HG02852 (cell line): ENCODE results near the gene HLA-B.
"Not testable (repeated sequence)": the region's sequence is repeated elsewhere in the genome, so short reads cannot be mapped to it uniquely, and the experiment has no call there.

ENCODE experiments used
- ATAC-seq: cut with Tn5 transposase; IDR thresholded peaks from one replicate; pipeline ENCODE4 v1.9.1; 2021; ENCODE audit warnings: mild to moderate bottlenecking, moderate library complexity; ENCODE audit not compliant: unreplicated experiment

The HLA-B gene

GRCh38 chr6:31356946-31357466 is at the start of gene HLA-B:
Gene HLA-B, minus strand, starts transcription at chr6:31357179. Its CDS starts 21 bp downstream, at chr6:31357158.
- peak; percentile 72 for ATAC-seq

GRCh38 chr6:31405996-31406395 is 49.0 kb upstream of the HLA-B start:
- ATAC-seq = no peak

DNA sequence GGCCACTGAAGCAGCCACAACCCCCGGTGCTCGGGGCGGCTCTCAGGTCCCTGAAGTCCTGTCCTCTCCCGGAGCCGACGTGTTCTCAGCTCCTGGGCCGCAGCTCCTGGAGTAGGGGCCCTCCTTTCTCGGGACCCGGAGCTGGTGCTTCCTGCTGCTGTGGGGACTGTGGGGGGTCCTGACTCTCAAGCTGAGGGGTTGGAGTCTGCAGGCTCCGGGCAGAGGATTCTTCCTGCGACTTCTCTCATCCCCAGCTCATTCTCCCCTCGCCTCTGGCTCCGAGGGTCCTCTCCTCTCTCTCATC is 47.0 kb upstream of the HLA-B start:
- not testable (repeated sequence) for ATAC-seq

- peak; percentile 65 for ATAC-seq
Measured at GRCh38 chr6:31403283-31404060, 46.5 kb upstream of the HLA-B start, which contains the start of gene MICA. Gene MICA, plus strand, starts transcription at chr6:31403595. Its CDS starts 38 bp downstream, at chr6:31403633.

DNA sequence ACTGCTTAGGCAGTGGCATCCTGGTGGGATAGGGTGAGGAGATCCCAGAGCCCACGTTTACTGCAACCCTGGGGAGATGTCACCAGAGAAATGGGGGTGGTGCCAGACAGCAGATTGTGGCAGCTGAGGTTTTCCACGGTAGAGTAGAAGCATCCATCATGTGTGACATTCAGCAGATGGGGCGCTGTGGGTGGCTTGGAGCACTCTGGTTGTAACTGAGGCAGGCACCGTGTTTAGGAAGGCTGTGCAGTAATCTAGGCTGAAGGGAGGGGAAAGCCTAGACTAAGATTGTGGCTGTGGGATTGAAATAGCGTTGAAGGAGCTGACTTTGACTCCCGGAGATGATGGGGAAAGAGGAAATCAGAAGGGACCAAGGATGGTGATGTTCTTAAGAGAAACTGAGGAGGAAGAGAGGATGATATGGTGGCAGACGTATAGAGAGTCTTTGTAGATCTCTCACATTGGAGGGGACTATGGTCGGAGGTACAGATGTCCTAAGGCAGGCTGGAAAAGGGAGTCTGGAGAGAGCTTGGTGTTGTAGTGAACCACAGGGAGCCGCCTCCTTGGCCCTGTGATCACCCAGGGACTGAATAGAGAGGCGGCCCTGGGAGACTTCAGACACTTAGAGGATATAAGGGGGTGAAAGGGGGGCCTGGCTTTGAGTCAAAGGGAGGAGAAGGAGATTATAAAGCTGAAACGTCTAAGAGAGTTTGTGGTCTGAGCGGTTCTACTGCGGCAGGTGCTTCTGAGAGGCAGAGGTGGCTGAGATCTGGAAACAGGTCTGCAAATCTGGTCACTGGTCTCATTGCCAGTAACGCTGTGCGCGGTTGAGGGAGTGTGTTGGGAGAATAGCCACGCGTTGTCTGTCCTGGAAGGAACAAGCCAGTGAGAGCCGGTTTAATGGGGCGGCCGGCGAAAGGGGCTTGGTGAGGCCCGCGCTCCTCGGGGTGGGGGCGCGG is 45.6 kb upstream of the HLA-B start:
- peak; percentile 18 for ATAC-seq

DNA sequence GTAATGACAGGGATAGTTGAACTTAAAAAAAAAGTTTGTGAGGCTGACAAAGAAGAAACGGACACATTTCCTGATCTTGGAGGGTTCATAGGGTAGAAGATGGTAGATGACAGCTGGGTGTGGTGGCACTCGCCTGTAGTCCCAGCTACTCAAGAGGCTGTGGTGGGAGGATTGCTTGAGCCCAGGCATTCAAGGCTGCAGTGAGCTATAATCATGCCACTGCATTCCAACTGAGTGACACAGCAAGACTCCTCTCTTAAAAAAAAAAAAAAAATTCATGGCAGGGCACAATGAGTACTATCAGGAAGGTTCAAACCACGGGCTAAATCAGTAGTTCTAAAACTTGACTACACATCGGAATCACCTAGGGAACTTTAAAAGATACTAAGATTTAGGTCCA is 44.4 kb upstream of the HLA-B start:
- ATAC-seq = no peak

GRCh38 chr6:31400467-31401289 is 43.7 kb upstream of the HLA-B start:
- peak; percentile 40 for ATAC-seq

- no peak for ATAC-seq
Measured at GRCh38 chr6:31399589-31400466, 42.8 kb upstream of the HLA-B start.

DNA sequence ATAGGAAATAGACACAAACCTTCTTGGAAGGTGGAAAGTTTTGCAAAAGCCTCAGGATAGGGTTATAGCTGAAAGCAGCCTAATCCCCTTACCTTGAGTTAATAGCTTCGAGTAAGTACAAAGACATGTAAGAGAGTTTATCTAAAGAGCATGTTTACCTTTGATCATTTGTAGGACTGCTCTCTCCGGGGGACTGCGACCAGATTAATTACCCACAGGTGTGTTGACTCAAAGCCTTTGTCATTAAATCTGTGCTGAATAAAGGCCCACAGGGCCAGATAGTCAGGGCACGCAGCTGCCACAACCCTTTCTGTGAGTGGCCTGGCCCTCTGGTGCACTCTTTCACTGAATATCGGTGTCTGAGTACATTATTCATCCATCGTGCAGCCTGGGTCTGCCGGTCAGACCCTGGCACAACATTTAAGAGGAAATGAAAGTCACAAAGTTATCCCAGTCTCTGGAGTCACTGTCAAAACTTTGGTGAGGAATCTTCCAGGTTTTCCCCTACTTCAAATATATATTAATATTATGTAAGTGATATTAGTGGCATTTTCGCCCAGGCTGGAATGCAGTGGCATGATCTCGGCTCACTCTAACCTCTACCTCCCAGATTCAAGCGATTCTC is 41.0 kb upstream of the HLA-B start:
- ATAC-seq = no peak

GRCh38 chr6:31397153-31397499 is 40.1 kb upstream of the HLA-B start:
- ATAC-seq = not testable (repeated sequence)

DNA sequence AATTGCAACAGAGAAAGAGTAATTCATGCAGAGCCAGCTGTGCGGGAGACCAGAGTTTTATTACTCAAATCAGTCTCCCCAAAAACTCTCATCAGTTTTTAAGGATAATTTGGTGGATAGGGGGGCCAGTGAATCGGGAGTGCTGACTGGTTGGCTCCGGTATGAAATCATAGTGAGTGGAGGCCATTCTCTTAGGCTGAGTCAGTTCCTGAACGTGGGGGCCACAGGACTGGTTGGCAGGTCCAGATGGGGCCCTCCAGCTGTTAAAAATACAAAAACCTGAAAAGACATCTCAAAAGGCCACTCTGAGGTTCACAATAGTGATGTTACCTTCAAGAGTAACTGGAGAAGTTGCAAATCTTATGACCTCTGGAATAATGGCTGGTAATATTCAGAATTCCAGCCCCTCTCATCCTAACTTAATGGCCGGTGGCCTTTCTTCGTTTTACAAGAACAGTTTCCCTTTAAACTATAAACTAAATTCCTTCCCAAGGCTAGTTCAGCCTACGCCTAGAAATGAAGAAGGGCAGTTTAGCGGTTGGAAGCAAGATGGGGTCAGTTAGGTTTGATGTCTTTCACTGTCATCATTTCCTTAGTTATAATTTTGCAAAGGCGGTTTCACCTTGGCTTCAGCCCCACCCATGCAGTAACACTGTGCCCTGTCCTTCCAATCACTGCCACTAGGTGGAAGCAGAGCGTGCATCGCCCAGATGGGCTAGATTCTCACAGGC is 39.6 kb upstream of the HLA-B start:
- no peak for ATAC-seq

DNA sequence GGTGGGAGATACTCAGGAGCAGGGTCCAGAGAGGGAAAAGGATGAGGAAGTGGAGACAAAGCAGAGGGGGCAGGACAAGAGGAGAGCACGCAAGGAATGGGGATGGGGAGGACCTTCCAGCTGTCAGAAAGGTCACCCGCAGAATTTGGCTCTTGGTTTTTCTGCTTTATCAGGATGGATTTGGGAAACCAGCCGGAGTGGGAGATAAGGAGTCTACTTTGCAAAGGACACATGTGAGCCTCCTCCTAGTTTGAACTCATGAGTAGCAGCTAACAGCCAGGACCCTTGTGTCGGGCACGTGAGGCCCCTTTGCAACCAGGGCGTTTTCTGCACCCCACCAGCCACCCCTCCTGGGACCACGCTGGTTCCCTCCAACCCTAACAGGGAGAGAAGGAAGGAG is 38.9 kb upstream of the HLA-B start:
- ATAC-seq = no peak

DNA sequence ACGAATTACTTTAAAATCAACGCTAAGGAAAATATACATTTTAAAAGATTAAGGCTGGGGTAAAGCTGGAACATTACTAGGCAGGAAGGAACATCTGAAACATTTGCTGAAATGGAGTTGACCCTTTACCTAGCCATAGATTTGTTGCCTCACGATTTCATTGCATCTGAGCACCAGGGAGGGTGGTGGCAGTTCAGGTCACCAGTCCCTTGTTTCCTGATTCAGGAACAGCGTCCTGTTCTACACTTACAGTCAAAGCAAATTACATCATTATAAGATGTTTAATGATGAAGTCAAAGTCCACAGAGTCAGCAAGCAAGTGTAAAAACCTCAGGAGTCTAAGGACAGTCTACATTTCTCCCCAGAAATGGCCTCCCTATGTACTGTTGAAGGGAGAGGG is 37.4 kb upstream of the HLA-B start:
- ATAC-seq = no peak

GRCh38 chr6:31393932-31394331 is 37.0 kb upstream of the HLA-B start:
- ATAC-seq = no peak

DNA sequence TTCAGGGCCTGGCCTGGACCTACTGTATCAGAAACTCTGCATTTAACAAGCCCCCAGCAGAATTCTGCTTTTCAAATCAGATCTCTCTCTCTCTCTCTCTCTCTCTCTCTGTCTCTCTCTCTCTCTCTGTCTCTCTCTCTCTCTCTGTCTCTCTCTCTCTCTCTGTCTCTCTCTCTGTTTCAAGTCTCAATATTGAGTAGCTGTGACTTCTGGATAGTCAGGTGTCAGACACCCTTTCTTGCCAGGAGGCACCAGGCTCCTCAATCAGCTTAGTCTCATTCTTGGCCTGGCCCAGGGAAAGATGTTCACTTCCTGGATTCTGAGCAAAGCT is 32.8 kb upstream of the HLA-B start:
- not testable (repeated sequence) for ATAC-seq

GRCh38 chr6:31388916-31389801 is 32.2 kb upstream of the HLA-B start:
- not testable (repeated sequence) for ATAC-seq

- no peak for ATAC-seq
Measured at GRCh38 chr6:31386977-31387376, 30.0 kb upstream of the HLA-B start.

- ATAC-seq = no peak
Measured at GRCh38 chr6:31386099-31386498, 29.1 kb upstream of the HLA-B start.
